Epithelial cell of esophagus (primary cell): ENCODE data around the gene SUPT3H.
A peak's percentile ranks its signal among the peaks of the same experiment; 100 is the strongest.

Source experiments
- DNase-seq: peaks from one replicate; pipeline ENCODE4 v3.0.0; 2010; ENCODE audit warnings: low read depth
- H3K4me3 ChIP-seq: 2 replicates; pipeline ENCODE4 v1.5.1; 2011; ENCODE audit warnings: mild to moderate bottlenecking, low read length, control low read depth
- CTCF ChIP-seq: IDR thresholded peaks from 2 replicates; pipeline ENCODE4 v1.5.1; 2011; ENCODE audit warnings: low read depth, mild to moderate bottlenecking, low read length, control low read depth, inconsistent platforms; ENCODE audit not compliant: insufficient read depth; ENCODE audit errors: missing control alignments

Gene SUPT3H

GRCh38 chr6:45388328-45388727 lies 10.6 kb upstream of the SUPT3H start:
- DNase-seq = peak; percentile 39
- no peak overlapping the region for H3K4me3 ChIP-seq
- no peak for TF ChIP-seq CTCF

- DNase-seq = peak; percentile 16
These were observed 9.5 kb upstream of the SUPT3H start for GRCh38 chr6:45387236-45387635.

GRCh38 chr6:45386501-45386900 lies 8.8 kb upstream of the SUPT3H start:
- TF ChIP-seq CTCF = no peak
- no peak for DNase-seq
- H3K4me3 ChIP-seq = no peak overlapping the region

More at GRCh38 chr6:45387236-45387635, 9.5 kb upstream of the SUPT3H start:
- no peak overlapping the region for H3K4me3 ChIP-seq
- TF ChIP-seq CTCF = no peak

- no peak for DNase-seq
- no peak overlapping the region for H3K4me3 ChIP-seq
- no peak for TF ChIP-seq CTCF
These were observed 4.7 kb upstream of the SUPT3H start for GRCh38 chr6:45382391-45382790.

GRCh38 chr6:45378334-45378926 lies 696 bp upstream of the SUPT3H start:
- peak; percentile 38 for DNase-seq
- peak; percentile 3 for TF ChIP-seq CTCF
- H3K4me3 ChIP-seq = peak overlapping the region; percentile 72

- TF ChIP-seq CTCF = peak; percentile 13
- H3K4me3 ChIP-seq = peak overlapping the region; percentile 72
- peak; percentile 17 for DNase-seq
These were observed 636 bp downstream of the SUPT3H start for GRCh38 chr6:45377043-45377553.
